Measurements from ENCODE around the gene LENEP. TPM values are rescaled to one million over a fixed set of nuclear protein-coding genes. Genes with fewer than 3 reads are reported as not detected.
A peak's percentile ranks its signal among the peaks of the same experiment; 100 is the strongest.
"Not testable (repeated sequence)": the region's sequence is repeated elsewhere in the genome, so short reads cannot be mapped to it uniquely, and the experiment has no call there.

LENEP gene
- total and polyA plus RNA-seq, 2 donors (not counting 1 experiment from before 2014, with no cell fraction given): not detected

DNA sequence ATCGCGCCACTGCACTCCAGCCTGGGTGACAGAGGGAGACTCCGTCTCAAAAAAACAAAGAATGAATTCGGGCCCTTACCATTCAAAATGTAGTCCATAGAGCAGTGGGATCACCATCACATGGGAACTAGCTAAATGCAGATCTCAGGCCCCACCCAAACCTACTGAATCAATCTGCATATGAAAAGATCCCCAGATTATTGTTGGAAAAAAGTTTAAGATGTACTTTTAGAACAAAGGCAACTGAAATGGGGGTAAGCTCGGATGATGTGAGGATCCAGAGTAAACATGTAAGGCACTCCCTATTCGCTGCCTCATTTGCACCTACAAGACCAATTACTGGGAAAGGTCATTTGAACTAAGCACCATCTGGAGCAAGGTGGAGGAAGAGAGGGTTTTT lies 11.0 kb upstream of the LENEP start:
- peak overlapping the region; percentile 89 for H3K4me2 ChIP-seq (ENCODE audit: extremely low read depth, insufficient read depth, low read length)
- H3K36me3 ChIP-seq (ENCODE audit: control insufficient read depth, insufficient read depth, low read length): no peaks in the 10 kb centered on the region
- no peak for TF ChIP-seq EZH2 (IDR thresholded peaks at IDR 0.05; ENCODE audit: low read length, missing control alignments)
- TF ChIP-seq, protein P1, sequence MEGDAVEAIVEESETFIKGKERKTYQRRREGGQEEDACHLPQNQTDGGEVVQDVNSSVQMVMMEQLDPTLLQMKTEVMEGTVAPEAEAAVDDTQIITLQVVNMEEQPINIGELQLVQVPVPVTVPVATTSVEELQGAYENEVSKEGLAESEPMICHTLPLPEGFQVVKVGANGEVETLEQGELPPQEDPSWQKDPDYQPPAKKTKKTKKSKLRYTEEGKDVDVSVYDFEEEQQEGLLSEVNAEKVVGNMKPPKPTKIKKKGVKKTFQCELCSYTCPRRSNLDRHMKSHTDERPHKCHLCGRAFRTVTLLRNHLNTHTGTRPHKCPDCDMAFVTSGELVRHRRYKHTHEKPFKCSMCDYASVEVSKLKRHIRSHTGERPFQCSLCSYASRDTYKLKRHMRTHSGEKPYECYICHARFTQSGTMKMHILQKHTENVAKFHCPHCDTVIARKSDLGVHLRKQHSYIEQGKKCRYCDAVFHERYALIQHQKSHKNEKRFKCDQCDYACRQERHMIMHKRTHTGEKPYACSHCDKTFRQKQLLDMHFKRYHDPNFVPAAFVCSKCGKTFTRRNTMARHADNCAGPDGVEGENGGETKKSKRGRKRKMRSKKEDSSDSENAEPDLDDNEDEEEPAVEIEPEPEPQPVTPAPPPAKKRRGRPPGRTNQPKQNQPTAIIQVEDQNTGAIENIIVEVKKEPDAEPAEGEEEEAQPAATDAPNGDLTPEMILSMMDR (conservative IDR thresholded peaks at IDR 0.05 in 1 of 2, IDR thresholded peaks at IDR 0.05 in 1 of 2; ENCODE audit: low read depth in 1 of 2, low read length in 2 of 2): no peak
- peak overlapping the region; percentile 84 for H2AFZ ChIP-seq (ENCODE audit: low read length)
- peaks cover 6% of the 10 kb centered on the region for H3K4me1 ChIP-seq (ENCODE audit: control insufficient read depth, extremely low read depth, insufficient read depth, low read length)
- no peaks in the 10 kb centered on the region for H3K27me3 ChIP-seq (ENCODE audit: control insufficient read depth, insufficient read depth, low read length)
- peak overlapping the region in 3 of 4 experiments; percentile 41 to 100 (median 98) for H3K4me3 ChIP-seq (replicated peaks in 1 of 4; ENCODE audit: control extremely low read depth in 1 of 4, insufficient read depth in 1 of 4, low read depth in 3 of 4, low read length in 4 of 4)
- DNase-seq (ENCODE audit: low read depth in 2 of 2): no peak
- no peak overlapping the region for H3K27ac ChIP-seq (ENCODE audit: insufficient read depth, low read length)
- H3K79me2 ChIP-seq (ENCODE audit: control insufficient read depth, insufficient read depth, low read length): peaks cover 28% of the 10 kb centered on the region
- no peaks in the 10 kb centered on the region for H4K20me1 ChIP-seq (ENCODE audit: control insufficient read depth, extremely low read depth, insufficient read depth, low read length)
- H3K9me3 ChIP-seq (ENCODE audit: control insufficient read depth, insufficient read depth, low read depth, low read length): no peaks in the 10 kb centered on the region
- H3K9ac ChIP-seq (ENCODE audit: insufficient read depth, low read length): no peak overlapping the region

DNA sequence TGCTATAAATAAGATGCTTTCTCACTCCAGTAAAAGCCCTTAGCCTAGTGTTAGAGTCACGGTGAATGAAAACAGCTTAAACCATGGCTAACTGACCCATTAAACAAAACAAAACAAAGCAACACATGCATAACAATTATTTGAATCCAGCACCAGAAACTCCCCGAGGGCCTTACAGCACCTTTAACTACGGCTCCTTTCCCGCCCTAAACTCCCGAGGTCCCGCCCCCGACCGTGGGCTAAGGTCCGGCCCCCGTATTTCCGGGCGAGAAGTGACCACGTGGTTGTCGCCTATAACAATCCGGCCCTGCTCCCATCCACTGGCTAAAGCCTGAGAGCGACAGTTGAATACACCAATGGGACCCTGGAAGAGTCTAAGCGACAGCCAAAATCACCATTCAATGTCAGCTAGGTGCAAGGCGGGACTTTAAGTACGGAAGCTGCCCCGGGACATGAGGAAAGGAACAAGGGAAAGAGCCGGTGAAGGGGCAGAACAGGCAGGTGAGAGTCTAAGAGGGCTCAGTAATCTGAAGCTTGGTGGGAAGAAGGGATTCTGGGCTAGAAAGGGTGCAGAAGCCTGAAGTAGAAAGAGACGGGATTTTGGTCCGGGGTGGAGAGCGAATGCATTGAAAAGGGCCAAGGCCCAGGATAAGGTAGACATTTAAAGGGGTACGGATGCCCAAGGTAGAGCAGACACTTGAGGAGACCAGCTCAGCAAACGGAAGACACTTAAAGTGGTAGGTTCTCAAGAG lies 10.3 kb upstream of the LENEP start, which contains the start of gene FLAD1:
FLAD1 (plus strand) TSS at position 448 of the 752 bp plus-strand sequence. CDS start 351 bp downstream, outside the sequence.
- peak within 1 kb of the TSS; percentile 77 to 100 (median 94) for H3K4me3 ChIP-seq (replicated peaks in 1 of 4; ENCODE audit: control extremely low read depth in 1 of 4, insufficient read depth in 1 of 4, low read depth in 3 of 4, low read length in 4 of 4)
- no peaks in the 10 kb centered on the region for H3K27me3 ChIP-seq (ENCODE audit: control insufficient read depth, insufficient read depth, low read length)
- H3K9ac ChIP-seq (ENCODE audit: insufficient read depth, low read length): peak within 1 kb of the TSS; percentile 66
- H3K4me1 ChIP-seq (ENCODE audit: control insufficient read depth, extremely low read depth, insufficient read depth, low read length): peaks cover 6% of the 10 kb centered on the region
- peak within 1 kb of the TSS; percentile 84 for H2AFZ ChIP-seq (ENCODE audit: low read length)
- peaks cover 3% of the 10 kb centered on the region for H3K36me3 ChIP-seq (ENCODE audit: control insufficient read depth, insufficient read depth, low read length)
- no peak for TF ChIP-seq EZH2 (IDR thresholded peaks at IDR 0.05; ENCODE audit: low read length, missing control alignments)
- TF ChIP-seq, protein P1 (conservative IDR thresholded peaks at IDR 0.05 in 1 of 2, IDR thresholded peaks at IDR 0.05 in 1 of 2; ENCODE audit: low read depth in 1 of 2, low read length in 2 of 2): no peak
- DNase-seq (ENCODE audit: low read depth in 2 of 2): peak; percentile 100
- H3K4me2 ChIP-seq (ENCODE audit: extremely low read depth, insufficient read depth, low read length): peak within 1 kb of the TSS; percentile 95
- peak within 1 kb of the TSS; percentile 46 for H3K27ac ChIP-seq (ENCODE audit: insufficient read depth, low read length)
- peaks cover 21% of the 10 kb centered on the region for H3K79me2 ChIP-seq (ENCODE audit: control insufficient read depth, insufficient read depth, low read length)
- no peaks in the 10 kb centered on the region for H4K20me1 ChIP-seq (ENCODE audit: control insufficient read depth, extremely low read depth, insufficient read depth, low read length)
- no peaks in the 10 kb centered on the region for H3K9me3 ChIP-seq (ENCODE audit: control insufficient read depth, insufficient read depth, low read depth, low read length)

DNA sequence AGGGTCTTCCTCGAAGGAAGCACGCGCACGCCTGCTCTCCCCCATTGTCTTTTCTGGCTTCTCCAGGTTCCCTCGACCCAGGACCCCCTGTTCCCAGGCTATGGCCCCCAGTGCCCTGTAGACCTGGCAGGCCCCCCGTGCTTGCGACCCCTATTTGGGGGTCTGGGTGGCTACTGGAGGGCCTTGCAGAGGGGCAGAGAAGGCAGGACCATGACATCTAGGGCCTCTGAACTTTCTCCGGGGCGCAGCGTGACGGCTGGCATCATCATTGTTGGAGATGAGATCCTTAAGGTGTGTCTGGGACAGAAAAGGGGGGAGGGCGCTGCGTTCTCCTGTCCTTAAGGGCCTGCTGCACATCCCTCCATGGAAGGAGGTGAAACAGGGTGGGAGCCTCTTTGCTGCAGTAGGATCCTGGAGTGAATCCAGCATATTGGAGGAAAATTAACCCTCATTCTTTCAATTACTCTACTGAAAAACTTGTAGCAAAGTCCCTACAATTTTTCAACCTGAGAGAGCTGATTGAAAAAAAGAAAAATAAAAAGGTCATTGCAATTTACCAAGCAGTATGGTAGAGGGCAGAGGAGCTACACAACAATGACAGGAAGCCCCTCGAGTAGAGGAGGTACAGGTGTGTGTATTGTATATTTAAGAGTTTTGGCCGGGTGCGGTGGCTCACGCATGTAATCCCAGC lies 9.5 kb upstream of the LENEP start:
- Histone ChIP-seq H3K9me3 (ENCODE audit: control insufficient read depth, insufficient read depth, low read depth, low read length) (no peaks in the 10 kb centered on the region), H3K4me2 (ENCODE audit: extremely low read depth, insufficient read depth, low read length) (peak overlapping the region; percentile 95), H4K20me1 (ENCODE audit: control insufficient read depth, extremely low read depth, insufficient read depth, low read length) (no peaks in the 10 kb centered on the region), H3K4me3 (replicated peaks in 1 of 4; ENCODE audit: control extremely low read depth in 1 of 4, insufficient read depth in 1 of 4, low read depth in 3 of 4, low read length in 4 of 4) (peak overlapping the region; percentile 77 to 100 (median 94)), H3K9ac (ENCODE audit: insufficient read depth, low read length) (peak overlapping the region; percentile 66), H3K36me3 (ENCODE audit: control insufficient read depth, insufficient read depth, low read length) (peaks cover 8% of the 10 kb centered on the region), H3K4me1 (ENCODE audit: control insufficient read depth, extremely low read depth, insufficient read depth, low read length) (peaks cover 6% of the 10 kb centered on the region), H2AFZ (ENCODE audit: low read length) (no peak overlapping the region), H3K27me3 (ENCODE audit: control insufficient read depth, insufficient read depth, low read length) (no peaks in the 10 kb centered on the region), H3K27ac (ENCODE audit: insufficient read depth, low read length) (peak overlapping the region; percentile 46), H3K79me2 (ENCODE audit: control insufficient read depth, insufficient read depth, low read length) (peaks cover 16% of the 10 kb centered on the region)
- TF ChIP-seq, protein P1 (conservative IDR thresholded peaks at IDR 0.05 in 1 of 2, IDR thresholded peaks at IDR 0.05 in 1 of 2; ENCODE audit: low read depth in 1 of 2, low read length in 2 of 2): no peak
- TF ChIP-seq EZH2 (IDR thresholded peaks at IDR 0.05; ENCODE audit: low read length, missing control alignments): no peak
- DNase-seq (ENCODE audit: low read depth in 2 of 2): no peak

DNA sequence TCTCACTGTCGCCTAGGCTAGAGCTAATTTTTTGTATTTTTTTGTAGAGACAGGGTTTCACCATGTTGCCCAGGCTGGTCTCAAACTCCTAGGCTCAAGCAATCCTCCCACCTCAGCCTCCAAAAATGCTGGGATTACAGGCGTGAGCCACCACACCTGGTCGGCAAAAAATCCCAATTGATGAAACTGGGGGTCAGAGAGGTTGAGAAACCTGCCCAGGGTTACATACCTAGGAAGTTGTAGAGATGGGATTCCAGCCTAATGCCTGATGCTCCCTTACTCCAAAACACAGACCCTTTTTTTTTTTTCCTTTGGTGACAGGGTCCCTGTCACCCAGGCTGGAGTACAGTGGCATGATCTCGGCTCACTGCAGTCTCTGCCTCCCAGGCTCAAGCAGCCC lies 6.7 kb upstream of the LENEP start:
- H3K4me2 ChIP-seq (ENCODE audit: extremely low read depth, insufficient read depth, low read length); H3K4me3 ChIP-seq (replicated peaks in 1 of 4; ENCODE audit: control extremely low read depth in 1 of 4, insufficient read depth in 1 of 4, low read depth in 3 of 4, low read length in 4 of 4); H4K20me1 ChIP-seq (ENCODE audit: control insufficient read depth, extremely low read depth, insufficient read depth, low read length); H3K27ac ChIP-seq (ENCODE audit: insufficient read depth, low read length); H3K36me3 ChIP-seq (ENCODE audit: control insufficient read depth, insufficient read depth, low read length); DNase-seq (ENCODE audit: low read depth in 2 of 2); H3K4me1 ChIP-seq (ENCODE audit: control insufficient read depth, extremely low read depth, insufficient read depth, low read length); H2AFZ ChIP-seq (ENCODE audit: low read length); H3K9ac ChIP-seq (ENCODE audit: insufficient read depth, low read length); H3K9me3 ChIP-seq (ENCODE audit: control insufficient read depth, insufficient read depth, low read depth, low read length); H3K27me3 ChIP-seq (ENCODE audit: control insufficient read depth, insufficient read depth, low read length): not testable (repeated sequence)
- peaks cover 13% of the 10 kb centered on the region for H3K79me2 ChIP-seq (ENCODE audit: control insufficient read depth, insufficient read depth, low read length)
